PFSK-1 (cell line): ENCODE measurements around the gene KLF11.

Experiments
- FOXP2 ChIP-seq: optimal IDR thresholded peaks from 2 replicates; pipeline ENCODE3; 2011; ENCODE audit warnings: borderline replicate concordance, control low read depth, inconsistent platforms; ENCODE audit not compliant: insufficient read depth; ENCODE audit errors: extremely low read length, extremely low read depth
- POLR2AphosphoS5 ChIP-seq: IDR thresholded peaks from 2 replicates; pipeline ENCODE4 v1.6.1; 2012; ENCODE audit warnings: low read depth, mild to moderate bottlenecking, control low read depth, low read length, moderate library complexity
- REST ChIP-seq, 2 experiments: IDR thresholded peaks; 2 replicates each; pipeline versions ENCODE4 v1.6.1 to v1.8.0; 2011 to 2012; ENCODE audit warnings: low read depth in 2 of 2, low read length in 2 of 2, control low read depth in 1 of 2, inconsistent platforms in 1 of 2, mild to moderate bottlenecking in 1 of 2, moderate library complexity in 1 of 2; ENCODE audit not compliant: insufficient read depth in 1 of 2
- SIN3A ChIP-seq: IDR thresholded peaks from 2 replicates; pipeline ENCODE4 v1.6.1; 2012; ENCODE audit warnings: mild to moderate bottlenecking, low read length, moderate library complexity, borderline replicate concordance; ENCODE audit not compliant: insufficient read depth
- TAF1 ChIP-seq: IDR thresholded peaks from 2 replicates; pipeline ENCODE4 v1.6.1; 2012; ENCODE audit warnings: low read length, control low read depth, borderline replicate concordance; ENCODE audit not compliant: insufficient read depth

KLF11 gene

GRCh38 chr2:10034333-10035052 is 8.9 kb upstream of the KLF11 start:
- TF ChIP-seq TAF1 (no peak), FOXP2 (no peak), REST (IDR thresholded peaks at IDR 0.05; ENCODE audit: insufficient read depth in 1 of 2, low read depth in 2 of 2, low read length in 2 of 2) (no peak), SIN3A (no peak), POLR2AphosphoS5 (no peak)

GRCh38 chr2:10035053-10035422 is 8.3 kb upstream of the KLF11 start:
- no peak for TF ChIP-seq REST (IDR thresholded peaks at IDR 0.05; ENCODE audit: insufficient read depth in 1 of 2, low read depth in 2 of 2, low read length in 2 of 2)

GRCh38 chr2:10035633-10036032 is 7.7 kb upstream of the KLF11 start:
- TF ChIP-seq TAF1, result no peak
- TF ChIP-seq POLR2AphosphoS5, result no peak
- no peak for TF ChIP-seq SIN3A
- TF ChIP-seq FOXP2, result no peak
- no peak for TF ChIP-seq REST (IDR thresholded peaks at IDR 0.05; ENCODE audit: insufficient read depth in 1 of 2, low read depth in 2 of 2, low read length in 2 of 2)

GRCh38 chr2:10036095-10036884 is 7.1 kb upstream of the KLF11 start:
- TF ChIP-seq REST (IDR thresholded peaks at IDR 0.05; ENCODE audit: insufficient read depth in 1 of 2, low read depth in 2 of 2, low read length in 2 of 2) (no peak), FOXP2 (no peak), SIN3A (no peak), TAF1 (no peak), POLR2AphosphoS5 (no peak)

GRCh38 chr2:10038123-10038522 is 5.2 kb upstream of the KLF11 start:
- TF ChIP-seq TAF1 (no peak), FOXP2 (no peak), REST (IDR thresholded peaks at IDR 0.05; ENCODE audit: insufficient read depth in 1 of 2, low read depth in 2 of 2, low read length in 2 of 2) (no peak), POLR2AphosphoS5 (no peak)
